ENCODE measurements around the gene MGAT4C. TPM values are rescaled to one million over a fixed set of nuclear protein-coding genes. Genes with fewer than 3 reads are reported as not detected.

Gene MGAT4C
- total RNA-seq, 1 experiment from 2014 or later, result not detected

GRCh38 chr12:86057092-86057845 is 198.9 kb downstream of the MGAT4C start:
- Mint-ChIP-seq H3K36me3 (ENCODE audit: insufficient read depth, unreplicated experiment) (no peaks in the 10 kb centered on the region), H3K4me3 (ENCODE audit: unreplicated experiment) (no peak overlapping the region), H3K27me3 (ENCODE audit: insufficient read depth, unreplicated experiment) (peaks cover 3% of the 10 kb centered on the region), H3K27ac (ENCODE audit: unreplicated experiment) (no peak overlapping the region), H3K4me1 (ENCODE audit: low read depth, unreplicated experiment) (no peaks in the 10 kb centered on the region), H3K9me3 (ENCODE audit: unreplicated experiment) (peaks cover 2% of the 10 kb centered on the region)
- DNase-seq, result no peak
- no peaks in the 10 kb centered on the region for H3K27me3 ChIP-seq (replicated peaks; ENCODE audit: control insufficient read depth, insufficient read depth, low read length)
- H3K4me3 ChIP-seq (ENCODE audit: low read depth, low read length), result no peak overlapping the region
- no peaks in the 10 kb centered on the region for H3K4me1 ChIP-seq
- BruUV-seq (replicated peaks), result no TSS peak
- ChIA-PET CTCF (no interaction called here), POLR2A (no interaction called here)
- no peaks in the 10 kb centered on the region for H3K36me3 ChIP-seq (ENCODE audit: control insufficient read depth, insufficient read depth, low read length)
- intact Hi-C loops (cut with micrococcal nuclease; ENCODE audit: unreplicated experiment), result no loop called here
- H3K9me3 ChIP-seq, result no peaks in the 10 kb centered on the region
- TF ChIP-seq CTCF (IDR thresholded peaks at IDR 0.05; ENCODE audit: insufficient read depth in 1 of 2, low read depth in 1 of 2, low read length in 1 of 2, severe bottlenecking in 1 of 2, unreplicated experiment in 1 of 2), result no peak

- ChIA-PET POLR2A (no interaction called here), CTCF (no interaction called here)
- H3K36me3 Mint-ChIP-seq (ENCODE audit: insufficient read depth, unreplicated experiment), result no peaks in the 10 kb centered on the region
- no peaks in the 10 kb centered on the region for H3K36me3 ChIP-seq (ENCODE audit: control insufficient read depth, insufficient read depth, low read length)
- no peak overlapping the region for H3K4me3 Mint-ChIP-seq (ENCODE audit: unreplicated experiment)
- intact Hi-C loops (cut with micrococcal nuclease; ENCODE audit: unreplicated experiment), result no loop called here
- H3K27ac Mint-ChIP-seq (ENCODE audit: unreplicated experiment), result no peak overlapping the region
- no peak overlapping the region for H3K4me3 ChIP-seq (ENCODE audit: low read depth, low read length)
- no peak for TF ChIP-seq CTCF (IDR thresholded peaks at IDR 0.05; ENCODE audit: insufficient read depth in 1 of 2, low read depth in 1 of 2, low read length in 1 of 2, severe bottlenecking in 1 of 2, unreplicated experiment in 1 of 2)
- H3K4me1 Mint-ChIP-seq (ENCODE audit: low read depth, unreplicated experiment), result no peaks in the 10 kb centered on the region
- no peaks in the 10 kb centered on the region for H3K9me3 Mint-ChIP-seq (ENCODE audit: unreplicated experiment)
- no peaks in the 10 kb centered on the region for H3K27me3 Mint-ChIP-seq (ENCODE audit: insufficient read depth, unreplicated experiment)
- no peaks in the 10 kb centered on the region for H3K4me1 ChIP-seq
- H3K27me3 ChIP-seq (replicated peaks; ENCODE audit: control insufficient read depth, insufficient read depth, low read length), result no peaks in the 10 kb centered on the region
- H3K9me3 ChIP-seq, result no peaks in the 10 kb centered on the region
- DNase-seq, result no peak
- no TSS peak for BruUV-seq (replicated peaks)
Observed at GRCh38 chr12:86052921-86053320, 203.3 kb downstream of the MGAT4C start.

GRCh38 chr12:86050010-86050409 is 206.2 kb downstream of the MGAT4C start:
- intact Hi-C loops (cut with micrococcal nuclease; ENCODE audit: unreplicated experiment), result no loop called here
- Mint-ChIP-seq H3K27me3 (ENCODE audit: insufficient read depth, unreplicated experiment) (no peaks in the 10 kb centered on the region), H3K4me1 (ENCODE audit: low read depth, unreplicated experiment) (no peaks in the 10 kb centered on the region), H3K9me3 (ENCODE audit: unreplicated experiment) (no peaks in the 10 kb centered on the region), H3K36me3 (ENCODE audit: insufficient read depth, unreplicated experiment) (no peaks in the 10 kb centered on the region), H3K27ac (ENCODE audit: unreplicated experiment) (no peak overlapping the region), H3K4me3 (ENCODE audit: unreplicated experiment) (no peak overlapping the region)
- no peaks in the 10 kb centered on the region for H3K36me3 ChIP-seq (ENCODE audit: control insufficient read depth, insufficient read depth, low read length)
- no peak overlapping the region for H3K4me3 ChIP-seq (ENCODE audit: low read depth, low read length)
- H3K4me1 ChIP-seq, result no peaks in the 10 kb centered on the region
- no TSS peak for BruUV-seq (replicated peaks)
- no peaks in the 10 kb centered on the region for H3K27me3 ChIP-seq (replicated peaks; ENCODE audit: control insufficient read depth, insufficient read depth, low read length)
- ChIA-PET POLR2A (no interaction called here), CTCF (no interaction called here)
- no peak for TF ChIP-seq CTCF (IDR thresholded peaks at IDR 0.05; ENCODE audit: insufficient read depth in 1 of 2, low read depth in 1 of 2, low read length in 1 of 2, severe bottlenecking in 1 of 2, unreplicated experiment in 1 of 2)
- no peak for DNase-seq
- no peaks in the 10 kb centered on the region for H3K9me3 ChIP-seq

Data from Caco-2 (cell line).